SU-DHL-6 (cell line): ENCODE data around the gene ZNF532.

Source experiments
- EZH2phosphoT487 ChIP-seq: fragments of 200-600 bp; sonication (generic), shearing (Covaris generic); conservative IDR thresholded peaks from 2 replicates; pipeline ENCODE4 v1.6.1; 2018; ENCODE audit warnings: mild to moderate bottlenecking, antibody characterized with exemption, low read length, moderate library complexity, mixed read lengths
- TF ChIP-seq, protein P1 (sequence below): fragments of 200-600 bp; sonication (generic); IDR thresholded peaks from one replicate; pipeline ENCODE4 v1.5.1; 2017; ENCODE audit warnings: antibody characterized with exemption, mild to moderate bottlenecking, low read length, moderate library complexity; ENCODE audit not compliant: insufficient read depth, poor library complexity, severe bottlenecking

DNA sequence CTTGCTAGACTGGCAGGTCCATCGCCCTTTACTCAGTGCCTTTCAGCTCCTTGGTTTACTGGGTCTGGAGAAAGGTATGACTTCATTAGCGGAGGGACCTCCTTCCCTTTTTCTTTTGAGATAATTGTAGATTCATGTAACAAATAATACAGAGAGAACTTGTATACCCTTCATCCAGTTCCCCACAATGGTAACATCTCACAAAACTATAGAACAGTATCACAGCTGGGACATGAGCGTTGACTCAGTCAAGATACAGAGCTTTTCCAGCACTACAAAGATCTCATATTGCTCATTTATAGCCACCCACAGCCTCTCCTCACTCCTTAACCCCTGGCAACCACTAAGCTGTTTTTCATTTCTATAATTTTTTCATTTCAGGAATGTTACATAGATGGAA is 59.8 kb downstream of the ZNF532 start:
- TF ChIP-seq, protein P1, sequence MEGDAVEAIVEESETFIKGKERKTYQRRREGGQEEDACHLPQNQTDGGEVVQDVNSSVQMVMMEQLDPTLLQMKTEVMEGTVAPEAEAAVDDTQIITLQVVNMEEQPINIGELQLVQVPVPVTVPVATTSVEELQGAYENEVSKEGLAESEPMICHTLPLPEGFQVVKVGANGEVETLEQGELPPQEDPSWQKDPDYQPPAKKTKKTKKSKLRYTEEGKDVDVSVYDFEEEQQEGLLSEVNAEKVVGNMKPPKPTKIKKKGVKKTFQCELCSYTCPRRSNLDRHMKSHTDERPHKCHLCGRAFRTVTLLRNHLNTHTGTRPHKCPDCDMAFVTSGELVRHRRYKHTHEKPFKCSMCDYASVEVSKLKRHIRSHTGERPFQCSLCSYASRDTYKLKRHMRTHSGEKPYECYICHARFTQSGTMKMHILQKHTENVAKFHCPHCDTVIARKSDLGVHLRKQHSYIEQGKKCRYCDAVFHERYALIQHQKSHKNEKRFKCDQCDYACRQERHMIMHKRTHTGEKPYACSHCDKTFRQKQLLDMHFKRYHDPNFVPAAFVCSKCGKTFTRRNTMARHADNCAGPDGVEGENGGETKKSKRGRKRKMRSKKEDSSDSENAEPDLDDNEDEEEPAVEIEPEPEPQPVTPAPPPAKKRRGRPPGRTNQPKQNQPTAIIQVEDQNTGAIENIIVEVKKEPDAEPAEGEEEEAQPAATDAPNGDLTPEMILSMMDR = no peak
- TF ChIP-seq EZH2phosphoT487 = no peak
